ENCODE data around the gene KRT86.
"Not testable (repeated sequence)": the region's sequence is repeated elsewhere in the genome, so short reads cannot be mapped to it uniquely, and the experiment has no call there.

KRT86 gene

DNA sequence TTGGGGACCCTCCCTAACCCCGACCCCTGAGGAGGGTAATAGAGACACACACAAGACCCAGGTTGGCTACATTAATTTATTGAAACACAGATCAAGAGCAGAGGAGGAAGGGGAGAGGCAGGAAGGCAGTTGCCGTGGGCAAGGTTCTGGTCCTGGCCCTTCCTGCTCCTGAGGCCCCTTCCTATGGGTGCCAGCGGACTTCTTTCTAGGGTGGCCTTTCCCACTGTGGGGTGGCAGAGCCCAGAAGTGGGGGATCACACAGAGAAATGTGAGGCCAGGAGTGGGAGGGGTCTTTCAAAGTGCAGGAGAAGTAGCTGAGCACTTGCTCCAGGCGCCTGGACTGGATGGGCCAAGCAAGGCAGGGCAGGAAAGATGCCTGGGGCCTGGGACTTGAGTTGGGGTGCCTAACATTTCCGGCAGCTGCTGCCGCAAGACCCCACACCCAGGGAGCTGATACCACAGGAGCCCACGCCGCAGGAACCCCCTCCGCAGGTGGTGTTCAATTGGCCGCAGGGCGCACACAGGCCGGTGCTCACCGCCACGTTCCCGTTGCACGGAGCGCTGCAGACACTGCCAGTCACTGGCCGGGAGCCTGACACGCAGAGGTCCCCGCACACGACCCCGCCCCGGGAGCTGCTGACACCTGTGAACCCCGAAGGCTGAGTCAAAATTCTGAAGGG is 11.5 kb downstream of the KRT86 start:
- ChIA-PET CTCF (interaction anchor here (0.6 to 3.3 kb wide), 13 partner anchors 8 to 720 kb away, joined by 3 to 12 read pairs (median 4); partner anchors contain the start of gene EIF4B), POLR2A (no interaction called here)
- no peak overlapping the region for H3K27ac ChIP-seq (ENCODE audit: extremely low read depth, low read depth, low read length)
- TF ChIP-seq KLF8 (tag by site-specific recombination; IDR thresholded peaks at IDR 0.05) (no peak), ZNF624 (tag by site-specific recombination; IDR thresholded peaks at IDR 0.05) (no peak), ZEB2 (tag by site-specific recombination; IDR thresholded peaks at IDR 0.05) (no peak), ZNF701 (tag by site-specific recombination; IDR thresholded peaks at IDR 0.05) (no peak), GLIS2 (tag by site-specific recombination; IDR thresholded peaks at IDR 0.05) (no peak), ZNF350 (tag by site-specific recombination; IDR thresholded peaks at IDR 0.05) (no peak), ZBTB8A (tag by site-specific recombination; IDR thresholded peaks at IDR 0.05) (no peak), ZNF292 (tag by site-specific recombination; IDR thresholded peaks at IDR 0.05; ENCODE audit: borderline replicate concordance, low read depth) (no peak), MYNN (tag by site-specific recombination; IDR thresholded peaks at IDR 0.05; ENCODE audit: borderline replicate concordance) (no peak), ZNF214 (tag by site-specific recombination; IDR thresholded peaks at IDR 0.05; ENCODE audit: borderline replicate concordance) (no peak), ZFHX2 (tag by site-specific recombination; conservative IDR thresholded peaks at IDR 0.05) (no peak), ZNF211 (tag by site-specific recombination; IDR thresholded peaks at IDR 0.05; ENCODE audit: low read depth) (no peak), HOXA7 (CRISPR knock-in tag; IDR thresholded peaks at IDR 0.05; ENCODE audit: borderline replicate concordance) (no peak), ZNF394 (tag by site-specific recombination; IDR thresholded peaks at IDR 0.05; ENCODE audit: borderline replicate concordance) (no peak), ZNF23 (tag by site-specific recombination; IDR thresholded peaks at IDR 0.05; ENCODE audit: borderline replicate concordance) (no peak)
- TF ChIP-seq, protein P1, sequence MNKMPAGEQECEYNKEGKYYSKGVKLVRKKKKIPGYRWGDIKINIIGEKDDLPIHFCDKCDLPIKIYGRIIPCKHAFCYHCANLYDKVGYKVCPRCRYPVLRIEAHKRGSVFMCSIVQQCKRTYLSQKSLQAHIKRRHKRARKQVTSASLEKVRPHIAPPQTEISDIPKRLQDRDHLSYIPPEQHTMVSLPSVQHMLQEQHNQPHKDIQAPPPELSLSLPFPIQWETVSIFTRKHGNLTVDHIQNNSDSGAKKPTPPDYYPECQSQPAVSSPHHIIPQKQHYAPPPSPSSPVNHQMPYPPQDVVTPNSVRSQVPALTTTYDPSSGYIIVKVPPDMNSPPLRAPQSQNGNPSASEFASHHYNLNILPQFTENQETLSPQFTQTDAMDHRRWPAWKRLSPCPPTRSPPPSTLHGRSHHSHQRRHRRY (tag by site-specific recombination; IDR thresholded peaks at IDR 0.05) = no peak
- TF ChIP-seq, protein P2, sequence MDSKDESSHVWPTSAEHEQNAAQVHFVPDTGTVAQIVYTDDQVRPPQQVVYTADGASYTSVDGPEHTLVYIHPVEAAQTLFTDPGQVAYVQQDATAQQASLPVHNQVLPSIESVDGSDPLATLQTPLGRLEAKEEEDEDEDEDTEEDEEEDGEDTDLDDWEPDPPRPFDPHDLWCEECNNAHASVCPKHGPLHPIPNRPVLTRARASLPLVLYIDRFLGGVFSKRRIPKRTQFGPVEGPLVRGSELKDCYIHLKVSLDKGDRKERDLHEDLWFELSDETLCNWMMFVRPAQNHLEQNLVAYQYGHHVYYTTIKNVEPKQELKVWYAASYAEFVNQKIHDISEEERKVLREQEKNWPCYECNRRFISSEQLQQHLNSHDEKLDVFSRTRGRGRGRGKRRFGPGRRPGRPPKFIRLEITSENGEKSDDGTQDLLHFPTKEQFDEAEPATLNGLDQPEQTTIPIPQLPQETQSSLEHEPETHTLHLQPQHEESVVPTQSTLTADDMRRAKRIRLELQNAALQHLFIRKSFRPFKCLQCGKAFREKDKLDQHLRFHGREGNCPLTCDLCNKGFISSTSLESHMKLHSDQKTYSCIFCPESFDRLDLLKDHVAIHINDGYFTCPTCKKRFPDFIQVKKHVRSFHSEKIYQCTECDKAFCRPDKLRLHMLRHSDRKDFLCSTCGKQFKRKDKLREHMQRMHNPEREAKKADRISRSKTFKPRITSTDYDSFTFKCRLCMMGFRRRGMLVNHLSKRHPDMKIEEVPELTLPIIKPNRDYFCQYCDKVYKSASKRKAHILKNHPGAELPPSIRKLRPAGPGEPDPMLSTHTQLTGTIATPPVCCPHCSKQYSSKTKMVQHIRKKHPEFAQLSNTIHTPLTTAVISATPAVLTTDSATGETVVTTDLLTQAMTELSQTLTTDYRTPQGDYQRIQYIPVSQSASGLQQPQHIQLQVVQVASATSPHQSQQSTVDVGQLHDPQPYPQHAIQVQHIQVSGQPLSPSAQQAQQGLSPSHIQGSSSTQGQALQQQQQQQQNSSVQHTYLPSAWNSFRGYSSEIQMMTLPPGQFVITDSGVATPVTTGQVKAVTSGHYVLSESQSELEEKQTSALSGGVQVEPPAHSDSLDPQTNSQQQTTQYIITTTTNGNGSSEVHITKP (tag by site-specific recombination; IDR thresholded peaks at IDR 0.05) = no peak
- TF ChIP-seq, protein P3, sequence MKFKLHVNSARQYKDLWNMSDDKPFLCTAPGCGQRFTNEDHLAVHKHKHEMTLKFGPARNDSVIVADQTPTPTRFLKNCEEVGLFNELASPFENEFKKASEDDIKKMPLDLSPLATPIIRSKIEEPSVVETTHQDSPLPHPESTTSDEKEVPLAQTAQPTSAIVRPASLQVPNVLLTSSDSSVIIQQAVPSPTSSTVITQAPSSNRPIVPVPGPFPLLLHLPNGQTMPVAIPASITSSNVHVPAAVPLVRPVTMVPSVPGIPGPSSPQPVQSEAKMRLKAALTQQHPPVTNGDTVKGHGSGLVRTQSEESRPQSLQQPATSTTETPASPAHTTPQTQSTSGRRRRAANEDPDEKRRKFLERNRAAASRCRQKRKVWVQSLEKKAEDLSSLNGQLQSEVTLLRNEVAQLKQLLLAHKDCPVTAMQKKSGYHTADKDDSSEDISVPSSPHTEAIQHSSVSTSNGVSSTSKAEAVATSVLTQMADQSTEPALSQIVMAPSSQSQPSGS (tag by site-specific recombination; IDR thresholded peaks at IDR 0.05; ENCODE audit: low read depth) = no peak
- TF ChIP-seq, protein P4, sequence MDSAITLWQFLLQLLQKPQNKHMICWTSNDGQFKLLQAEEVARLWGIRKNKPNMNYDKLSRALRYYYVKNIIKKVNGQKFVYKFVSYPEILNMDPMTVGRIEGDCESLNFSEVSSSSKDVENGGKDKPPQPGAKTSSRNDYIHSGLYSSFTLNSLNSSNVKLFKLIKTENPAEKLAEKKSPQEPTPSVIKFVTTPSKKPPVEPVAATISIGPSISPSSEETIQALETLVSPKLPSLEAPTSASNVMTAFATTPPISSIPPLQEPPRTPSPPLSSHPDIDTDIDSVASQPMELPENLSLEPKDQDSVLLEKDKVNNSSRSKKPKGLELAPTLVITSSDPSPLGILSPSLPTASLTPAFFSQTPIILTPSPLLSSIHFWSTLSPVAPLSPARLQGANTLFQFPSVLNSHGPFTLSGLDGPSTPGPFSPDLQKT (IDR thresholded peaks at IDR 0.05; ENCODE audit: borderline replicate concordance, low read depth, low read length) = no peak
- TF ChIP-seq, protein P5, sequence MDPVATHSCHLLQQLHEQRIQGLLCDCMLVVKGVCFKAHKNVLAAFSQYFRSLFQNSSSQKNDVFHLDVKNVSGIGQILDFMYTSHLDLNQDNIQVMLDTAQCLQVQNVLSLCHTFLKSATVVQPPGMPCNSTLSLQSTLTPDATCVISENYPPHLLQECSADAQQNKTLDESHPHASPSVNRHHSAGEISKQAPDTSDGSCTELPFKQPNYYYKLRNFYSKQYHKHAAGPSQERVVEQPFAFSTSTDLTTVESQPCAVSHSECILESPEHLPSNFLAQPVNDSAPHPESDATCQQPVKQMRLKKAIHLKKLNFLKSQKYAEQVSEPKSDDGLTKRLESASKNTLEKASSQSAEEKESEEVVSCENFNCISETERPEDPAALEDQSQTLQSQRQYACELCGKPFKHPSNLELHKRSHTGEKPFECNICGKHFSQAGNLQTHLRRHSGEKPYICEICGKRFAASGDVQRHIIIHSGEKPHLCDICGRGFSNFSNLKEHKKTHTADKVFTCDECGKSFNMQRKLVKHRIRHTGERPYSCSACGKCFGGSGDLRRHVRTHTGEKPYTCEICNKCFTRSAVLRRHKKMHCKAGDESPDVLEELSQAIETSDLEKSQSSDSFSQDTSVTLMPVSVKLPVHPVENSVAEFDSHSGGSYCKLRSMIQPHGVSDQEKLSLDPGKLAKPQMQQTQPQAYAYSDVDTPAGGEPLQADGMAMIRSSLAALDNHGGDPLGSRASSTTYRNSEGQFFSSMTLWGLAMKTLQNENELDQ (tag by site-specific recombination; IDR thresholded peaks at IDR 0.05; ENCODE audit: low read depth) = no peak
- H3K9me3 ChIP-seq (ENCODE audit: control insufficient read depth, insufficient read depth, low read depth, low read length) = no peaks in the 10 kb centered on the region
- H3K4me1 ChIP-seq (ENCODE audit: control insufficient read depth, insufficient read depth, low read length) = no peaks in the 10 kb centered on the region
- H3K36me3 ChIP-seq (ENCODE audit: control insufficient read depth in 2 of 2, insufficient read depth in 1 of 2, low read length in 2 of 2) = no peaks in the 10 kb centered on the region
- no peak overlapping the region for H3K4me3 ChIP-seq (ENCODE audit: low read depth, low read length)

DNA sequence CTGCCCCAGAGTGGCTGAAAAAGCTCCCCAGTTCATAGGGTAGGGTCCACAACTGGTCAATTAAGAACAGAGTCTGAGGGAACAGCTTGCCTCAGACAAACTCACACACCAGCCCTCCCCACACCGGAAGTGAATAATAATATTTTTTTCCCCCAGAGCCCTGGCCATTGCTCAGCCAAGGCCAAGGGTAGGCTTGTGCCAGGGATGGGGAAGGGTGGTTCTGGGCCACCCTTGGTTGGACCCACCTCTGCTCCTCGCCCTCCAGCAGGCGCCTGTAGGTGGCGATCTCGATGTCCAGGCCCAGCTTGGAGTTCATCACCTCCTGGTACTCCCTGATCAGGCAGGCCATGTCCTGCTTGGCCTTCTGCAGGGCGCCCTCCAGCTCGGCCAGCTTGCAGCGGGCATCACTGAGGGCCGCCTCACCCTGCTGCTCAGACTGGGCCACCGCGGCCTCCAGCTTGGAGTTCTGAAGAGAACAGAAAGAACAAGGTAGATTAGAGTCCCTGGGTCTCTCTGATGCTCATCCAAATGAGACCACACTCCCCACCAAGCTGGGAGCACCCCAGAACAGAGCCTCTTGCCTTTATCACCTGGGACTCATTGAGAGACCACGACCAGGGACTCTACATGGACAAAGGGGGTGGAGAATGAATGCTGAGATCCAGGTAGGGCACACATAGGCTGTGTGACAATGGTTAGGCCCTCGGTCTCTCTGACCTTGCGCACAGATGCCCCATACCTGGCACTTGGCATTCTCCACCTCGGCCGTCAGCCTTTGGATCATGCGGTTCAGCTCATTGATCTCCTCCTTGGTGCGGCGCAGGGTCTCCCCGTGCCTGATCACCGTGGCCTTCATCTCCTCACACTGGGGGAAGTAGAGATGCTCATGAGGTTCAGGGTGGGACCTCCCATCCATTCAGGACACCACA is 12.7 kb downstream of the KRT86 start:
- H3K4me3 ChIP-seq (ENCODE audit: low read depth, low read length); POLR2A ChIA-PET; H3K9me3 ChIP-seq (ENCODE audit: control insufficient read depth, insufficient read depth, low read depth, low read length); H3K36me3 ChIP-seq (ENCODE audit: control insufficient read depth in 2 of 2, insufficient read depth in 1 of 2, low read length in 2 of 2); H3K4me1 ChIP-seq (ENCODE audit: control insufficient read depth, insufficient read depth, low read length); H3K27ac ChIP-seq (ENCODE audit: extremely low read depth, low read depth, low read length): not testable (repeated sequence)
- CTCF ChIA-PET = interaction anchor here (0.5 to 1.8 kb wide), 16 partner anchors 8 to 719 kb away, joined by 3 to 7 read pairs (median 3); partner anchors contain the start of gene EIF4B
